ENCODE results near the gene CELF5. TPM values are rescaled to one million over a fixed set of nuclear protein-coding genes. Genes with fewer than 3 reads are reported as not detected.

Gene CELF5
- total RNA-seq, 1 donor from 2014 or later, result 1.7 TPM

DNA sequence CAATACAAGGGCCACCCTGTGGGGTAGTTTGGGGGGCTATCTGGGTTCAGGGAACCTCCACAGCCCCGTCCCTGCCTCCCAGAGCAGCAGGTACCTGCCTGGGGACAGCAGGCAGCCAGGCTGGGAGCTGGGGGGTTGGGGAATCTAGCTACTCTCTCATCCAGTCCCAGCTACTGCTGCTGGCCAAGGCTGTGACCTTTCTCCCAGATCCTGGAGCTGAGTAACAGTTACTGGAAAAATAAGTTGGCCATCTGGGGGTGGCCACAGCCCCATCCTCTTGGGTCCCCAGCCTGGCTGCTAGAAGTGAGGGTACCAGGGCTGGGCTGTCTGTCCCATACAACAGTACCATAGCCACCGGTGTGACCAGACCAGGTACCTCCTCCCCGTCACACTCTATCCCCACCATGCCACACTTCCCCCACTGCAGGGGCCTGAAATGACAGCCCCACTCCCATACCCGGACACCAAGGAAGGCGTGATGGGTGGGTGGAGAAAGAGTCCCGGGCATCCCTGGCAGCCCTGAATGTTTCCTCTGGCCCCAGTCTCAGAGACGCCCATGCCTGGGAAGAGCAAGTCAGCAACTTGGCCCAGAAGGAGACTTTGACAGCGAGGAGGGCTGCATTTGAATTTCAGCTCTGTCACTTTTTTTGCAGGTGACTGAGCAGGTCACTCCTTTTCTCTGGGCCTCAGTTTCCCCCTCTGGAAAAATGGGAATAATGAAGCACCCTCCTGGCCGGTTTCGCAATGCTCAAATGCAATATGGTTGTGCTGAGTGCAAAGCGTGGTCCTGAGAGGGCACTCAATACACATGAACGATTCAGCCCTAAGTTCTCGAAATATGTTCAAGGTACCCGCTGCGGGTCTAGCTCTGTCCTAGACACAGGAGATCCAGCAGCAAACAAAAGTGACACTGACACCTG is 111.2 kb downstream of the CELF5 start:
- Mint-ChIP-seq H3K27ac (no peak overlapping the region), H3K36me3 (ENCODE audit: insufficient read depth) (no peaks in the 10 kb centered on the region), H3K9me3 (ENCODE audit: low read depth) (no peaks in the 10 kb centered on the region), H3K4me3 (ENCODE audit: low read depth) (no peak overlapping the region), H3K27me3 (peaks cover 47% of the 10 kb centered on the region), H3K4me1 (ENCODE audit: low read depth) (no peaks in the 10 kb centered on the region)
- TF ChIP-seq, protein P1, sequence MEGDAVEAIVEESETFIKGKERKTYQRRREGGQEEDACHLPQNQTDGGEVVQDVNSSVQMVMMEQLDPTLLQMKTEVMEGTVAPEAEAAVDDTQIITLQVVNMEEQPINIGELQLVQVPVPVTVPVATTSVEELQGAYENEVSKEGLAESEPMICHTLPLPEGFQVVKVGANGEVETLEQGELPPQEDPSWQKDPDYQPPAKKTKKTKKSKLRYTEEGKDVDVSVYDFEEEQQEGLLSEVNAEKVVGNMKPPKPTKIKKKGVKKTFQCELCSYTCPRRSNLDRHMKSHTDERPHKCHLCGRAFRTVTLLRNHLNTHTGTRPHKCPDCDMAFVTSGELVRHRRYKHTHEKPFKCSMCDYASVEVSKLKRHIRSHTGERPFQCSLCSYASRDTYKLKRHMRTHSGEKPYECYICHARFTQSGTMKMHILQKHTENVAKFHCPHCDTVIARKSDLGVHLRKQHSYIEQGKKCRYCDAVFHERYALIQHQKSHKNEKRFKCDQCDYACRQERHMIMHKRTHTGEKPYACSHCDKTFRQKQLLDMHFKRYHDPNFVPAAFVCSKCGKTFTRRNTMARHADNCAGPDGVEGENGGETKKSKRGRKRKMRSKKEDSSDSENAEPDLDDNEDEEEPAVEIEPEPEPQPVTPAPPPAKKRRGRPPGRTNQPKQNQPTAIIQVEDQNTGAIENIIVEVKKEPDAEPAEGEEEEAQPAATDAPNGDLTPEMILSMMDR (IDR thresholded peaks at IDR 0.05; ENCODE audit: unreplicated experiment), result no peak
- no peak for DNase-seq (ENCODE audit: low spot score, unreplicated experiment)

DNA sequence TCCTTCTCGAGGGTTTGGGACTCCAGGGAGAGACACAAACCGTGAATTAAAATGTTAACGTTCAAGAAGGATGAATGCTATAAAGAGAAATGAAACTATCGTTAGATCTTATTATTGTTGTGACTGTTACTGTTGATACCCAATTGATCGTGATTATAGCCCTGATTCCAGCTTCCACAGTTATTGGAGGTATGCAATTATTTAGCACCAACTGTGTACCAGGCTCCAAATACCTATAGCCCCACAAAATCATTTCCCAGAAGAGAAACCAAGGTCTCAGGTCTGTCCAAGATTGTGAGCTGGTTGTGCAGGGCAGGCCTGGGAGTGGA is 111.9 kb downstream of the CELF5 start:
- DNase-seq (ENCODE audit: low spot score, unreplicated experiment), result no peak
- TF ChIP-seq, protein P1 (IDR thresholded peaks at IDR 0.05; ENCODE audit: unreplicated experiment), result no peak
- H3K27ac Mint-ChIP-seq, result no peak overlapping the region
- no peaks in the 10 kb centered on the region for H3K9me3 Mint-ChIP-seq (ENCODE audit: low read depth)
- no peaks in the 10 kb centered on the region for H3K4me1 Mint-ChIP-seq (ENCODE audit: low read depth)
- no peak overlapping the region for H3K4me3 Mint-ChIP-seq (ENCODE audit: low read depth)
- no peaks in the 10 kb centered on the region for H3K36me3 Mint-ChIP-seq (ENCODE audit: insufficient read depth)
- H3K27me3 Mint-ChIP-seq, result peaks cover 45% of the 10 kb centered on the region

DNA sequence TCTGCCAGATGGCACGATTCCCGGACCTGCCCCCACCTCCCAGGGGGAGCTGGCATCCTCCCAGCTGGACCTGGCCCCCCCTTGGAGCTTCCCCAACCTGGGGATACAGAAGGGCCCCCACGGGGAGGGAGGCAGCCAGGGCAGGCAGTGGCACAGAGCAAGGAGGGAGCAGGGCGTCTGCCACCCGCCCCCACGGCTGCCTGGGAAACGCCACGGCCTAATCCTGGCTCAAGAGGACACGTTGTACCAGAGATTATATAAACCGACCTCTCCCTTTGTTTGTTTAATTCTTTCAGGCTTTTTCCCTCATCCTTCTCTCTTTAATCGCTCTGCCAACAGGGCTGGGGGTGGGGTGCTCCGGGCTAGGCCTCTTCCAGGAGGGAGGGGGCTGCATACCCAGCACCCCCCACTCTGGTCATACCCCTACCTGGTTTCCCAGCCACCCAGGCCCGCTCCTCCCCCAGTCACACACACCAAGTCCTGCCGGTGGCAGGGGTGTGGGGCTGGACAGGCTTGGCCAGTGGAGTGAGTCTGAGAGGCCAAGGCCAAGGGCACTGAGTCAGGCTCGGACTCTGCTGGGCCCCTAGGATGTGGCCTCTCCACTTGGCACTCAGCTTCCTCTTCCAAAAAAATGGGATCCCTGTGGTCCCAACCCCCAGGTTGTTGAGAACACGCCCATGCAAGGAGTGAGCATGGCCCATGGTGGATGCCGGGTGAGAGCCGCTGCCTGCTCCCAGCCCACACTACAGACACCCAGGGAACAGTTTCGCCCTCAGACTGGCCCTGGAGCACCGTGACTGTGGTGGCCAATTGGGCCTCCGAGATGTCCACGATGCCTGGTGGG is 112.4 kb downstream of the CELF5 start:
- Mint-ChIP-seq H3K4me1 (ENCODE audit: low read depth) (no peaks in the 10 kb centered on the region), H3K9me3 (ENCODE audit: low read depth) (no peaks in the 10 kb centered on the region), H3K36me3 (ENCODE audit: insufficient read depth) (no peaks in the 10 kb centered on the region), H3K4me3 (ENCODE audit: low read depth) (no peak overlapping the region), H3K27ac (no peak overlapping the region), H3K27me3 (peaks cover 39% of the 10 kb centered on the region)
- no peak for DNase-seq (ENCODE audit: low spot score, unreplicated experiment)
- TF ChIP-seq, protein P1 (IDR thresholded peaks at IDR 0.05; ENCODE audit: unreplicated experiment), result no peak

DNA sequence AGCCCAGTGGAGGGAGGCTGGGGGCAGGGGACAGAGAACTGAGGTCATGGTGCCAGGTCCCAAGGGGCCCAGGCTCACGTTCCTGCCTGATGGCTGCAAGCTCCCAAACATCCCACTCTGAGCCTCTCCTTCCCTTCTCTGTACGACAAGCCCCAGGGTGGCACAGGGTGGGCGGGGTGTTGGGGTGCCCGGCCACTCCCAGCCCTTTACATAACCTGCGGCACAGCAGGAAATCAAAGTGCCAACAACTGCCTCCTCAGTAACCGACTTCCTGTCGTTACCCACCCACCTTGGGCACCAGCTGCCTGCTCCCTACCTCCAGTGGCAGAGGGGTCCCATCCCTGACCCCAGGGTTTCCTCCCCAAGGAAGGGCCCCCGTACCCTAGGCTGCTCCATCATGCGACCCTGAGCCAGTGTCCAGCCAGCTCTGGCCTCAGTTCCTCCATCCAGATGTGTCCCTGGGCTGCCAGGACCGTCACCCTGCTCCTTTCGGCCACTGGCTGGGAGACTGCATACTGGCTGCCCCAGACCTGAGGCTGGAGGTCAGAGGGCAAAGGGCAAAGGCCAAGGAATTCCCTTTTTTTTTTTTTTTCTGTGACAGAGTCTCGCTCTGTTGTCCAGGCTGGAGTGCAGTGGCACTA is 114.2 kb downstream of the CELF5 start:
- TF ChIP-seq, protein P1 (IDR thresholded peaks at IDR 0.05; ENCODE audit: unreplicated experiment), result no peak
- DNase-seq (ENCODE audit: low spot score, unreplicated experiment), result no peak
- H3K27ac Mint-ChIP-seq, result no peak overlapping the region
- no peaks in the 10 kb centered on the region for H3K4me1 Mint-ChIP-seq (ENCODE audit: low read depth)
- no peaks in the 10 kb centered on the region for H3K36me3 Mint-ChIP-seq (ENCODE audit: insufficient read depth)
- peaks cover 26% of the 10 kb centered on the region for H3K27me3 Mint-ChIP-seq
- H3K9me3 Mint-ChIP-seq (ENCODE audit: low read depth), result no peaks in the 10 kb centered on the region
- no peak overlapping the region for H3K4me3 Mint-ChIP-seq (ENCODE audit: low read depth)

DNA sequence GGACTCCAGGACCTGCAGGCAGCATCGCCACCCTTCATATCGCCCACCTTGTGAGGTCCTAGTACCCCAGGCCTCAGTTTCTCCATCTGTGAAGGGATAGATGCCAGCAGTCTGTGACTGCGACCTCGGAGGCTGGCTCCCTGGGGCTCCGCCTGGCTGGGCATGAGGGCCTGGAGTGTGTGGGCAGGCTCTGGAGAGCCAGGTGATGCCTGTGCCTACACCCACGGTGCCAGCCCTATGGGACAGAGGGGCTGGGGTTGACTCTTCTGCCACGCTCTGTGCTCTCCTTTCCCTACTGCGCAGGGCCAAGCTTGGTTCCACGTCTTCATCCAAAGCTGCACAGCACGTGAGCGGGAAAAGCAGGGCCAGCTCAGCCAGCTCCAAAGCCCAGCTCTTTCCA is 115.9 kb downstream of the CELF5 start:
- TF ChIP-seq, protein P1 (IDR thresholded peaks at IDR 0.05; ENCODE audit: unreplicated experiment), result no peak
- peaks cover 27% of the 10 kb centered on the region for H3K27me3 Mint-ChIP-seq
- H3K27ac Mint-ChIP-seq, result no peak overlapping the region
- H3K4me1 Mint-ChIP-seq (ENCODE audit: low read depth), result no peaks in the 10 kb centered on the region
- DNase-seq (ENCODE audit: low spot score, unreplicated experiment), result no peak
- H3K4me3 Mint-ChIP-seq (ENCODE audit: low read depth), result no peak overlapping the region
- H3K9me3 Mint-ChIP-seq (ENCODE audit: low read depth), result no peaks in the 10 kb centered on the region
- no peaks in the 10 kb centered on the region for H3K36me3 Mint-ChIP-seq (ENCODE audit: insufficient read depth)

Measured in progenitor cell of endocrine pancreas (in vitro differentiated cells).